ENCODE measurements around the gene SNX24.
"Not testable (repeated sequence)": the region's sequence is repeated elsewhere in the genome, so short reads cannot be mapped to it uniquely, and the experiment has no call there.

Gene SNX24, protein sequence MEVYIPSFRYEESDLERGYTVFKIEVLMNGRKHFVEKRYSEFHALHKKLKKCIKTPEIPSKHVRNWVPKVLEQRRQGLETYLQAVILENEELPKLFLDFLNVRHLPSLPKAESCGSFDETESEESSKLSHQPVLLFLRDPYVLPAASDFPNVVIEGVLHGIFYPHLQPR

DNA sequence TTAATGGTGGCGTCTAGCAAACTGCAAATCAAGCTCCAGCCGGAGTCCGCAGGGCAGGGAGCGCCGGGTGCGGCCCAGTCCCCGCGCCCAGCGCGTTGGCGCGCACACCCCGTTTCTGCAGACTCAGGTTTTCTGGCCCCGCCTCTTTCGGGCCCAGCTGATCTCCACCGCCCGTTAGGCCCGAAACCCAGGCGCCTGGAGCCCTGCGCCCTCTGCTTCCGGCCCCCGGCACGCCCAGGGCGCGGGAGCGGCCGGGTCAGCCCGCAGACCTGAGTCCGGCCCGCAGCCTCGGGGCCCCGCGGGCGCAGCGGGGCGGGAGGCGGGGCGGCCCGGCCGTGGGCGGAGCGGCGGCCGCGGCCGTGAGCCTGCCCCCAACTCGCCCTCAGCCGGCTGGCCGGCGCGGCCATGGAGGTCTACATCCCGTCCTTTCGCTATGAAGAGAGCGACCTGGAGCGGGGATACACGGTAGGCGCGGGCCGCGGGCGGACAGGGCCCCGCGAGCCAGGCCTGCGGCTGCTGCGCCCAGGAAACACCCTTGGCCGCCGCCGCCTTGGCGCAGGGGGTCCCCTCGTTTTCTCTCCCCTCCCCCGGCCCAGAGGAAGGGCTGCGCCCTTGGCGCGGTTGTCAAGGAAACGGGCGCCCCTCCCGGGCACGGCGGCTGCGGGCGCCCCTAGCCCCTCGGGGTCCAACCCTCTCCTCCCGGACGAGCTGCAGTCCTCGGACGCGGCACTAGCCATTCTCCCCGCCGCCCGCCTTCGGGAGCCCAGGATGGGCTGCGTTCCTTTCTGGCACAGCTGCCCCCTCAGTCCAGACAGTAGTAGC, at the start of gene SNX24:
Gene SNX24 (plus strand): TSS at position 385 of the 822 bp plus-strand sequence. CDS start 21 bp downstream, at position 406.
- DNase-seq (ENCODE audit: low read depth in 2 of 2) = peak; percentile 56 to 58

DNA sequence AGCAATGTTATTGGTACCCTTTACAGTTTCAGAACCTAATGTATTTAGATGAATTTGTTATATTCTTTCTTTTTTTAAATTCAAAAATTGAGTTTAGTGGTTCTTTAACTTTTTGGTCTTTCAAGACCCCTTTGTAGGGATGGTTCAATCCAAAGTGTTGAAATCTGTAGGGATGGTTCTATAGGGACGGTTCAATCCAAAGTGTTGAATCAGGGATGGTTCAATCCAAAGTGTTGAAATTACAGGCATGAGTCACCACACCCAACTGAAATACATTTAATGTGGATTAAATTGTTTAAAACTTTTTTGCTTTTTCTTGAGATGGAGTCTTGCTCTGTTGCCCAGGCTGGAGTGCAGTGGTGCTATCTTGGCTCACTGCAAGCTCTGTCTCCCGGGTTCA, 39.9 kb upstream of the SNX24 start:
- no peak for DNase-seq (ENCODE audit: low read depth in 2 of 2)

DNA sequence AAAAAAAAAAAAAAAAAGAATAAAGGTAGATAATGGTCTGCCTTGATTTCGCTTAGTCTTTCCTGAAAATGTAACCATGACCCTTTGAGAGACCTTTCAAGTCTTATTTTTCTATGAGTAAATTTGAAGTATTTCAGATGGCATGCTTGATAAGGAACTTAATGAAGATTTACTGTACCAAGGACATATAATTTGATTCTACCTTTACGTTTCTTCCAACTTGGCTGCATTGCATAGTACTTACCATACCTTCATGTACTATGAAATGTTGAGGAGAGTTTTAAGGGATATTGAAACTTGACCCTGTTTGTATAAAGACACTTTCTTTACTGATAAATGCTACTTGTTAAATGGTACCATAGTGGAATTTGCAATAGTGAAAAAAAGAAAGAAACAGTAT, 35.0 kb upstream of the SNX24 start:
- no peak for DNase-seq (ENCODE audit: low read depth in 2 of 2)

DNA sequence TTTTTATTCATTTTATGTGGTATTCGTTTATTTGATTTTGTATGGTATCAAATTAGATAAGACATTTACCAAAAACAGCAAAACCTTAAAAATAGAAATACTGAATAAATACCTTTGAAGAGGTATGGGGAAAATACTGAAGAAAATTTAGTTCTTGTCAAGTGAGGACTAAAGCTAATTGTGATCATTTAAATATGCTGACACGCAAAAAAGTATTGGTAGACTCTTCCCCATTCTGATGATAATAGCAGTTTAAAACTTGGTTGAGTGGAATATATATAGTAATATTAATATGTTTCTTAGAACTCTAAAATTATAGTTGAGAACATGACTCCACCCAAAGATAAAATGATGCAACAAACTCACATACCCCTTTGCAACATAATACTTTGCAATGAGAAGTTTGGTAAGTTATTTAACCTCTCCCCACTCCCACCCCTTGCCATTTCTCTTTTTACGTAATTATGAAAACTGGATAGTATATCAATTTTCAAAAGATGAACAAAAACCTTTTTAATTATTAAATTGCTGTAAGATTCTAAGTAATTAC, 30.1 kb upstream of the SNX24 start:
- DNase-seq (ENCODE audit: low read depth in 2 of 2) = no peak

DNA sequence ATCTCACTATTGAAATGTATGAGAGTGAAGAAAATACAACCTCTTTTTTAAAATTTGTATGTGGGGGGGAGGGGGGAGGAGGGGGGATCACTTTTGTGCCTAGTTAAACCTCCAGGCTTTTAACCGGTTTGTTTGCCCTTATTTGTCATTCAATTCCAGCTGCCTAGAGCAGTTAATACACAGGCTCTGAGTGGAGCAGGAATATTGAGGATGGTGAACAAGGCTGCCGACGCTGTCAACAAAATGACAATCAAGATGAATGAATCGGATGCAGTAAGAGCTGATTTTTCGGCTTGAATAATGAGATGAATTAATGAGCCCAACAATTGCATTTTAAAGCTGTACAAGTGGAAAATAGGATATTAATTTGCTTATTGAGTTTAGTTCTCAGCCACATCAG, 28.7 kb upstream of the SNX24 start:
- no peak for DNase-seq (ENCODE audit: low read depth in 2 of 2)

DNA sequence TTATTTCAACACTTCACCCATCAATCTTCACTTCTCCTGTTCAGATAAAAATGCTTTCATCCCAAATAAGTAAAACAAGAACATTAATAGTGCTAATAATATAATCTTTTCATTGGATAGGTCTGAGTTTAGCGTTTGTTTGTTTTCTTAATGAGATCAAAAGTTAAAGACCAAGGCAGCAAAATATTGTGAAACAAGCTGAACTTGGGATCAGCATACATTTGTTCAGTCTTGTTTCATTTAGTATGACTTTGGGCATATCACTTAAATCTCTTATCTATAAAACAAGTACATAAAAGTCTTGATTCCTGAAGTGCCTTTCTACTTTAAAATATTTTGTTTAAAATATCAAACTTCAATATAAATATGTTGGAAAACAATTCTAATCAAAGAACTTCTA, 13.4 kb upstream of the SNX24 start:
- no peak for DNase-seq (ENCODE audit: low read depth in 2 of 2)

DNA sequence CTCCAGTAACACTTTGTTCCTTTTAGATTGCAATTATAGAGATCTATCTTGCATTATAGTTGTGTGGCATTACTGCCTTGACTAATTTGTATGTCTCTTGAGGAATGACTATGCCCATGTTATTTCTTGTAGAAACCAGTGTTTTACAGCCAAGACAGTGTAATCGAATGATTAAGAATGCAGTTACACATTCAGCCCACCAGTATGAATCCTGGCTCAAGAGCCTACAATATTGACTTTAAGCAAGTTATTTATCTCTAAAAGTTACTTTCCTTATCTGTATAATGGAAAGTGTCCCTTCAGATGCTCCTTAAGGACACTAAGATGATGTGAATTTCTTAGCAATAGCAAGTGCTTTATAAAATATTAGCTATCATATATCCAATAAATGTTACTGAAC, 9.7 kb upstream of the SNX24 start:
- DNase-seq (ENCODE audit: low read depth in 2 of 2) = no peak

DNA sequence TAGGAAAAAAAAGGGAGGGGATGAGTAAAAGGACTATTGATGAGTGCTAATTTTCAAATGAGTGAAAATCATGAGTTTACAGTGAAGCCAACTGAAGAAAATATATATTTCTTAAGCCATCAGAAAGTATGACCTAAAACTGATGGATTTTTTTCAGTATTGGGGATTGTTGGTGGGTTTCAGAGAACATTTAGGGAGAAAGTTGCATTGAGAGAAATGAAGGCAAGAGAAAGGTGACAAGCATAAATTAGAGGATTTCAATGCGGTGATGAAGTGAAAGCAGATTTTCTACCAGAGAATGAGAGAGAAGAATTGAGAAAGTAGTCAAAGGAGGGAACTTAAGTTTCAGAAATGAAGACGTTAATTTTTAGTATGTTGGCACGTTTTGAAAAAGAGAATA, 8.5 kb upstream of the SNX24 start:
- DNase-seq (ENCODE audit: low read depth in 2 of 2) = no peak

DNA sequence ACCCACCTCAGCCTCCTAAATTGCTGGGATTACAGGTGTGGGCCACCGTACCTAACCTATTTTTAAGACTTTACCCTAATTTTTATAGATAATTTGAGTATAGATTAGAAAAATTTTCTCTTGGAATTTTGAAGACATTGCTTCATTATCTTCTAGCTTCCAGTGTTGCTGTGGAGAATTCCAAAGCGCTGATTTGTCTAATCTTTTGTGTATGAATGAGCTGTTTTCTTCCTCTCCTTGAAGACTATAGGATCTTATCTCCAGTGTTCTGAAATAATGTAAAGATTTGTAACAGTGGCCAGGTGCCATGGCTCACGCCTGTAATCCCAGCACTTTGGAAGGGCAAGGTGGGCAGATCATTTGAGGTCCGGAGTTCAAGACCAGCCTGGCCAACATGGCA, 5.7 kb upstream of the SNX24 start:
- DNase-seq (ENCODE audit: low read depth in 2 of 2) = no peak

DNA sequence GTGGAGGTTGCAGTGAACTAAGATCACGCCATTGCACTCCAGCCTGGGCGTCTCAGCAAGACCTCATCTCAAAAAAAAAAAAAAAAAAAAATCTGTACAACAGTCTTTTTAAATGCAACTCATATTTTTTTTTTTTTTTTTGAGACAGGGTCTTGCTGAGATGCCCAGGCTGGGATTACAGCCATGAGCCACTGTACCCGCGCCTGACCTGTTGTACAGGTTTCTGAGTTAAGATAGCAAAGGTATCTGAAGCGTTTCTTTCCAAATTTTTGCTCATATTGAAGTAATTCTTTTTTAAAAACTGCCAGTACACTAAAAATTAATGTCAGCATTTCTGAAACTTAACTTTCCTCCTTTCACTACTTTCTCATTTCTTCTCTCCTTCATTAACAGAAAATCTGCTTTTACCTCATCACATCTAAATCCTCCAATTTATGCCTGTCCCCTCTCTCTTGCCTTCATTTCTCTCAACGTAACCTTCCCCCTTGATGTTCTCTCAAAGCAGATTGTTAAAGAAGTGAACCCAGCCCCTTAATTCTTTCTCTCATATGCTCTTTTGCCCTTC, 3.3 kb upstream of the SNX24 start:
- no peak for DNase-seq (ENCODE audit: low read depth in 2 of 2)

DNA sequence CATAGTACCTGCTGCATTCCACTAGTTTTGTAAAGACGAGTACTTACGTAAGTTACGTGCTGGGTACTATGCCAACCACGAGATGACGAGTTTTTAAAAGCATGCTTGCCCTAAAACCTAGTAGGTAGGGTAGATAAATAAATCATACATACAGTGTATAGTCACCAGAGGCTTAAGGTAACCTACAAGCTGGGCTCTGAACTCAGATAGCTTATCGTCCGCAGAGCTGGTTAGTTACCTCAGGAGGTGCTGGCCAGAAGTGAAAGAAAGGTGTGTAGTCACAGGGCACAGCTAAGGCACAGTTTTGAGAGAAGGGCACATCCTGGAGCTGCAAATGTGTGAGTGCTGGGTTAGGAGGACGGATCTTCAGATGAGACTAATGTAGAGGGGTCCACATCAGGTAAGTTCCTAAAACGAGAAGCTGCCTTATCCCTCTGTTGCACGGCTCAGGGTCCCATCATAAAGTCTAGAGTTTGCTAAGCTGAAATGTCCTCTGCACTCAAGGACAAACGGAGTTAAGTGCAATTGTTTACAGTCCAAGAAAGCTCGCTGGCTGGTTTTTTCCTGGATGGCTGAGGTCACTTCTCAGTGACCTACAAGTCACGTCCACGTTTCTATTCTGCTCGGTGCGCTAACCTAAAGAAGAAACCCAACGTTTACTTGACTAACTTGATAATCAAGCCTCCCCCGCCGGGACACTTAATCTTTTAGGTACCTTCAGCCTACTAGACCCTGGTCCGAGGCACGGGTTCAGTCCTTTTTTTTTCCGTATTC, 1.1 kb upstream of the SNX24 start:
- no peak for DNase-seq (ENCODE audit: low read depth in 2 of 2)

DNA sequence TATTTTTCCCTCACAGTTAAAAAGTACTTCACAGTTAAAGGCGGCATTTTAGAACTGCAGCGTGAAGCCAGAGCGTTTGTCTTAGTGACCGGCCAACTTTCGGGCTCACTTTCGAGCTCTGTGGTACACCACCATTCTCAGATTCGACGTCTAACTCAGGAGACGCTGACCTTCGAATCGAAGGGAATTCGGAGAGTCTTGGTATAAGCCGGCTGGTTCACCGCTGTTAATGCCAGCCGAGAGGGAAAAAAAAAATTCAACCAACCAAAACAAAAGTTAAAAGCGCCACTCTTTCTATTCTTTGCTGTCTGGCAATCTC, 544 bp upstream of the SNX24 start:
- DNase-seq (ENCODE audit: low read depth in 2 of 2) = peak in 1 of 2 donors; percentile 3

DNA sequence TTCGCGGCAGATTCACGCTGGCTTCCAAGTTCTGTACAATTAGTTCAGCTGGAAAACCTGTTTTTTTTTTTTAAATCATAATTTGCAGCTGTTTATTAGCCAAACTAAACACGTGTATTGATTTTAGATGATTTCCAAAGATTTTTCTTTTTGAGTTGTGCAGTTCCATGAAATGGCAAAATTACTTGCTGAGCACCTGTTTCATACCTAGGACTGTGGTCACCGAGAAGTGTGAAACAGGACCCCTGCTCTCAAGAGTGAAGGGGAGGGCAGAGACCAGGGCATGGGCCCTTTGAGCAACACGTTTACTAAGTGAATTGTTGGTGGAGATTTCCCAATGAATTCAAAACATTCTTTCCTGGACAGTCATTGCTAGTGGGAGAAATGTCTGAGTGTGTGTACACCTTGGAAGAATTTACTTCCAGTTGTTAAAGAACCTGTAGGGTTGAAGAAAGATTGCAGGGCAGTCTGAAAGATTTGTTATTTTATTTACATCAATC, 688 bp downstream of the SNX24 start:
- no peak for DNase-seq (ENCODE audit: low read depth in 2 of 2)

DNA sequence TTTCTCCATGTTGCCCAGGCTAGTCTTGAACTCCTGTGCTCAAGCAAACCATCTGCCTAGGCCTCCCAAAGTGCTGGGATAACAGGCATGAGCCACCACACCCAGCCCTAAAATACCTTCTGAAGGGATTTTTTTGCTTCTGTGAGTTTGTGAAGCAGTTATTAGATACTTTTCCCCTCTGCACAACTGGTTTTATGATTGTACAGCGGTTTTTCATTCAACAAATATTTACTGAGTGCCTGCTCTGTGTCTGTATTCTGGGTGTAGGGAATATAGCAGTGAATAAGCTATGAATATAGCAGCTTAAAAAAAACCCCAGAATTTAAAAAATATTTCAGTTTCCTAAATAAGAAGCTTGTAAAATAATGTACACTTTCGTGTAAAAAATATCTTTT, 2.3 kb downstream of the SNX24 start:
- no peak for DNase-seq (ENCODE audit: low read depth in 2 of 2)

DNA sequence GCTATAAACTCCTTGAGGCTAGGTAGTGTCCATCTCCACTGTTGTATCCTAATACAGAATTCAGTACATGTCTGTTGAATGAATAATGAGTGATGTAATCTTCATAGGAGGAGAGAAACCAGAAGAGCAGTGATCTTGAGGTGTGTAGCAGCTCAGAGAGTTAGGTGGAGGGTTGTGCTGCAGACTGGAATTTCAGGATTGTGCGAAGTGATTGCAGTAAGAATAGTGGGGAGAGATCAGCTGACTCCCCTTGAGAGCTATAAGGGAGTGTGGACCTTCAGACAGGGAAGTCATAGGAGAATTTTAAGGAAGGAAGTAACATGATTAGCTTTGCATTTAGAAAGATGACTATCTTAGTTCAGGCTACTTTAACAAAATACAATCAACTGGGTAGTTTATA, 4.4 kb downstream of the SNX24 start:
- DNase-seq (ENCODE audit: low read depth in 2 of 2) = no peak

DNA sequence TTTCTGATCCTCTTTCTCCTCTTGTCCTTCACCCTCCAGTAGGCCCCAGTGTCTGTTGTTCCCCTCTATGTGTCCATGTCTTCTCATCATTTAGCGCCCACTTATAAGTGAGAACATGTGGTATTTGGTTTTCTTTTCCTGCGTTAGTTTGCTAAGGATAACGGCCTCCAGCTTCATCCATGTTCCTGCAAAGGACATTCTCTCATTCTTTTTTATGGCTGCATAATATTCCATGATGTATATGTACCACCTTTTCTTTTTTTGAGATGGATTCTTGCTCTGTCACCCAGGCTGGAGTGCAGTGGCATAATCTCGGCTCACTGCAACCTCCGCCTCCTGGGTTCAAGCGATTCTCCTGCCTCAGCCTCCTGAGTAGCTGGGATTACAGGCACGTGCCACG, 12.1 kb downstream of the SNX24 start:
- DNase-seq (ENCODE audit: low read depth in 2 of 2) = not testable (repeated sequence)

DNA sequence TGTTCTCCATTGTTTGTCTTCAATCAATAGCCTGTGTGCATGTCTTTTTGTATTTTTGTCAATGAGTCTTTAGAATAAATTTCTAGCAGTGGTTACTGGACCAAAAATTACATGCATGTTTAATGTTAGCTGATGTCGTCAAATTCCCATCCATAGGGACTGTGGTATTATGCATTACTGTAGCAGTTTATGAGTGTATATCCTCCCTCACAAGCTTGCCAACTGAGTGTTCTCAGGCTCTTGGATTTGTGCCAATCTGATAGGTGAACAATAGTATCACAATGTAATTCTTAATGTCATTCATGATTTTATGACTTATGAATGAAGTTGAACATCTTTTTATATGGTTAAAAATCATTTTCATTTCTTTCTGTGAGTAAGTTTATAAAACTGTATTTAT, 13.0 kb downstream of the SNX24 start:
- DNase-seq (ENCODE audit: low read depth in 2 of 2) = no peak

DNA sequence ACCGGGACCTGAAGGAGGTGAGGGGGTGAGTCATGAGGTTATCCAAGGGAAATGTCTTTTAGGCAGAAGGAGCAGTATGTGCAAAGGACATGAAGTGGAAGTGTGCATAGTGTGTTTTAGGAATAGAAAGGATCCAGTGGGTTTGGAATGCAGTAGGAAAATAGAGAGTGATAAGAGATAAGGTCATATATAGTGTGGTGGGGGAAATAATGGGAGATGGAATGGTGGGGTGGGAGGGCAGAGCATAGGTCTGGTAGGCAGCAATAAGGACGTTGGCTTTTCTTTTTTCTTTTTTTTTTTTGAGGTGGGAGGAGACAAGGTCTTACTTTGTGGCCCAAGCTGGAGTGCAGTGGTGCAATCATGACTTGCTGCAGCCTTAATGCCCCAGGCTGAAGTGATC, 17.8 kb downstream of the SNX24 start:
- no peak for DNase-seq (ENCODE audit: low read depth in 2 of 2)

DNA sequence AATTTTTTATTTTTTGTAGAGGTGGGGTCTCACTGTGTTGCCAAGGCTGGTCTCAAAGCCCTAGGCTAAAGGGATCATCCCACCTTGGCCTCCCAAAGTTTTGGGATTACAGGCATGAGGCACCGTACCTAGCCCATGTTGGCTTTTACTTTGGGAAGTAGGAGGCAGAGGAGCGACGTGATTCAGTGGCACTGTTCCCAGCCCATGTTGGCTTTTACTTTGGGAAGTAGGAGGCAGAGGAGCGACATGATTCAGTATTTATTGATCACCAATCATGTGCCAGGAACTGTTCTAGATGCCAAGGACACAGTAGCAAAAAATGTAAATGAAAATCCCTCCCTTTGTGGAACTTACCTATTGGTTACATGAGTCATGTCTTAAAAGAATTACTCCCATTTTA, 18.3 kb downstream of the SNX24 start:
- DNase-seq (ENCODE audit: low read depth in 2 of 2) = no peak

DNA sequence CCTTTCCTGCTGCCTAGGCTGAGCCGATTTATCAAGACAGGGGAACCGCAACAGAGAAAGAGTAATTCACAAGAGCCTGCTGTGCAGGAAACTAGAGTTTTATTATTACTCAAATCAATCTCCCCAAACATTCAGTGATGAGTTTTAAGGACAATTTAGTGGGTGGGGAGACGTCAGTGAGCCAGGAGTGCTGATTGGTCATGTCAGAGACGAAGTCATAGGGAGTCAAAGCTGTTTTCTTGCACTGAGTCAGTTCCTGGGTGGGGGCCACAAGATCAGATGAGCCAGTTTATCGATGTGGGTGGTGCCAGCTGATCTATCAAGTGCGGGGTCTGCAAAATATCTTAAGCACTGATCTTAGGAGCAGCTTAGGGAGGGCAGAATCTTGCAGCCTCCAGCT, 19.0 kb downstream of the SNX24 start:
- no peak for DNase-seq (ENCODE audit: low read depth in 2 of 2)

DNA sequence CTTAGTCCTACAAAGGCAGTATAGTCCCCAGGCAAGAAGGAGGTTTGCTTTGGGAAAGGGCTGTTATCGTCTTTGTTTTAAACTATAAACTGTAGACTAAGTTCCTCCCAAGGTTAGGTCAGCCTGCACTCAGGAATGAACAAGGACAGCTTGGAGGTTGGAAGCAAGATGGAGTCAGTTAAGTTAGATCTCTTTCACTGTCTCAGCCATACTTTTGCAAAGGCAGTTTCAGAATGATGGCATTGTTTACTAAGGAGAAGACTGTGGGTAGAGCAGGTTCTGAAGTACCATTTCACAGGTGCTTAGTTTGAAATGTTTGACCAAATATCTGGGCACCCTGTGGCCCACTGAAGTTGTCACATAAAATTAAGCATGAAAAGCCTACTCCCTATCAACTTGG, 19.4 kb downstream of the SNX24 start:
- DNase-seq (ENCODE audit: low read depth in 2 of 2) = no peak

DNA sequence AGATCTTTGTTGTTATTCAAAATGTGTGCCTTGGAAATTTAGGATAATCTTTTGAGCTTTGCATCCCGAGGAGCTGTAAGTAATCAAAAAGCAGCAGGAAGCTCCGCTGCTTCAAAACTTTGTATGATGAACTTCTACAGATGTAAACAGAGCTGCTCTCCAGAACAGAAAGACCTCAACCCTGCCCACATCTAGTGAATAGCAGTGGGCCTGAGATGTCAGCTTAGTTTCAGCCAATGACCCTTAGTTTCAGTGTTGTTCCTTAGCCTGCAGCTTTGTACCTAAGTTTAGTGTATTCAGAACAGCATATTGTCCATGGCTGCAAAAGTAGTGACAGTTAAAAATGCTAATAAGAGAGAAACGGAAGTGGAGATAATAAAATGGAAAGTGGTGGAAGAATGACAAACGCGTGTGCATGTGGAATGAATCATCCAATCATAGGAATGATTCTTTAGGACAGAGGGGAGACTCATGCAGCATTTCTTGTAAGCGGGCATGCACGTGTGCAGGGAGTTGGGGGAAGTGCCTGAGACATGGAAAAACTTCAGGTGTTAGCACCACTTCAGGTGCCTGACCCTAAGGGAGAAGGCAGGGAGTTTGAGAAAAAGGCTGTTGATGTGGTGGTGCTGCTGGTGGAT, 24.9 kb downstream of the SNX24 start:
- DNase-seq (ENCODE audit: low read depth in 2 of 2) = no peak

Data from stimulated activated CD8-positive, alpha-beta memory T cell treated with anti-CD3 and anti-CD28 coated beads, Interleukin-15, amount 100 ng/mL, for 48 hours (primary cell).